Measurements from ENCODE around the gene CA5A. TPM values are rescaled to one million over a fixed set of nuclear protein-coding genes. Genes with fewer than 3 reads are reported as not detected.

CA5A gene
- total and polyA plus RNA-seq, 2 of the 4 experiments (the other 2 are of a cell fraction) = not detected

GRCh38 chr16:87878704-87879103 lies 57.6 kb downstream of the CA5A start:
- H4K5ac ChIP-seq (ENCODE audit: low read depth, low read length) = no peak overlapping the region
- no peak overlapping the region for H3K27ac ChIP-seq (ENCODE audit: insufficient read depth, low read length)
- H2BK5ac ChIP-seq (ENCODE audit: low read depth, low read length, poor library complexity, severe bottlenecking) = no peak overlapping the region
- ATAC-seq (ENCODE audit: low read depth) (no peak), DNase-seq (no peak)
- H3K36me3 ChIP-seq (ENCODE audit: control insufficient read depth, insufficient read depth, low read length) = no peaks in the 10 kb centered on the region
- intact Hi-C loops (cut with micrococcal nuclease) (no loop called here), in situ Hi-C loops (cut with MboI; ENCODE audit: low sequenced_read_pairs) (loop anchor here (5.0 kb wide), 1 partner anchor 106 kb away; no protein-coding TSS in a partner anchor), dilution Hi-C loops (cut with HindIII; ENCODE audit: low sequenced_read_pairs, unreplicated experiment) (no loop called here)
- H3K4me3 ChIP-seq (ENCODE audit: insufficient read depth, low read depth, low read length) = no peak overlapping the region
- H2AFZ ChIP-seq (replicated peaks; ENCODE audit: low read length, poor library complexity) = no peak overlapping the region
- H3K14ac ChIP-seq (replicated peaks; ENCODE audit: low read depth, low read length) = no peak overlapping the region
- TF ChIP-seq RCOR1 (IDR thresholded peaks at IDR 0.05; ENCODE audit: insufficient replicate concordance, low read length) (no peak), CEBPB (IDR thresholded peaks at IDR 0.05; ENCODE audit: low read depth, low read length) (no peak), CHD1 (IDR thresholded peaks at IDR 0.05; ENCODE audit: low read depth, low read length) (no peak), BHLHE40 (IDR thresholded peaks at IDR 0.05; ENCODE audit: low read depth, low read length) (no peak), CTCF (conservative IDR thresholded peaks at IDR 0.05; ENCODE audit: low read depth, low read length) (no peak), FOS (IDR thresholded peaks at IDR 0.05; ENCODE audit: low read depth, low read length) (no peak), POLR2A (IDR thresholded peaks at IDR 0.05; ENCODE audit: low read depth, low read length) (no peak), MAZ (IDR thresholded peaks at IDR 0.05; ENCODE audit: borderline replicate concordance, low read depth, low read length) (no peak), SMC3 (IDR thresholded peaks at IDR 0.05; ENCODE audit: low read depth, low read length) (no peak), MXI1 (IDR thresholded peaks at IDR 0.05; ENCODE audit: borderline replicate concordance, low read depth, low read length) (no peak), NFE2L2 (IDR thresholded peaks at IDR 0.05; ENCODE audit: low read depth, low read length) (no peak), RFX5 (IDR thresholded peaks at IDR 0.05; ENCODE audit: low read depth, low read length) (no peak), RAD21 (IDR thresholded peaks at IDR 0.05; ENCODE audit: low read length) (no peak), MAFK (IDR thresholded peaks at IDR 0.05; ENCODE audit: low read depth, low read length) (no peak), ELK1 (IDR thresholded peaks at IDR 0.05; ENCODE audit: borderline replicate concordance, low read depth, low read length) (no peak), USF2 (IDR thresholded peaks at IDR 0.05; ENCODE audit: low read depth, low read length) (no peak)
- no TSS peak for BruUV-seq (replicated peaks)
- H2AK5ac ChIP-seq (ENCODE audit: low read depth, low read length) = no peak overlapping the region
- no peak overlapping the region for H2BK20ac ChIP-seq (ENCODE audit: low read depth, low read length)
- no peaks in the 10 kb centered on the region for H3K79me1 ChIP-seq (ENCODE audit: low read depth in 1 of 2, low read length in 2 of 2)
- H4K91ac ChIP-seq (ENCODE audit: insufficient read depth, low read depth, low read length) = no peak overlapping the region
- no peaks in the 10 kb centered on the region for H3K4me1 ChIP-seq (ENCODE audit: control insufficient read depth, insufficient read depth, low read length)
- no peak overlapping the region for H2BK15ac ChIP-seq (ENCODE audit: low read depth, low read length)
- no peak overlapping the region for H4K8ac ChIP-seq (ENCODE audit: low read depth in 2 of 2, low read length in 2 of 2)
- H3K56ac ChIP-seq (ENCODE audit: extremely low read depth, insufficient read depth, low read length) = no peak overlapping the region
- WGBS, 2 experiments (ENCODE audit: extremely low coverage in 2 of 2, insufficient read length in 1 of 2) = no CpG with 5 or more reads among the region's 5 CpGs
- H2AK9ac ChIP-seq (replicated peaks; ENCODE audit: low read depth, low read length, poor library complexity) = no peak overlapping the region
- H2BK120ac ChIP-seq (ENCODE audit: low read depth, low read length) = no peak overlapping the region
- peaks cover 26% of the 10 kb centered on the region for H3K27me3 ChIP-seq (ENCODE audit: control insufficient read depth, insufficient read depth, low read length)
- H4K20me1 ChIP-seq (ENCODE audit: insufficient read depth, low read length) = no peaks in the 10 kb centered on the region
- no peaks in the 10 kb centered on the region for H3K9me3 ChIP-seq (ENCODE audit: control insufficient read depth, insufficient read depth, low read length)
- no peak overlapping the region for H3K9ac ChIP-seq (ENCODE audit: low read depth, low read length)
- H3K4ac ChIP-seq (ENCODE audit: low read depth, low read length) = no peak overlapping the region
- H3K18ac ChIP-seq (ENCODE audit: low read depth, low read length) = no peak overlapping the region
- no peaks in the 10 kb centered on the region for H3K9me1 ChIP-seq (ENCODE audit: insufficient read depth, low read length)
- no peak overlapping the region for H3K23ac ChIP-seq (ENCODE audit: low read depth, low read length)
- H3K4me2 ChIP-seq (ENCODE audit: low read depth, low read length) = no peak overlapping the region
- ChIA-PET CTCF (no interaction called here), POLR2A (ENCODE audit: unreplicated experiment) (no interaction called here)

All from IMR-90 (cell line).